GM21717 (cell line): Measurements from ENCODE around the gene DAPK2.
A peak's percentile ranks its signal among the peaks of the same experiment; 100 is the strongest.

ENCODE experiments used
- ATAC-seq: cut with Tn5 transposase; IDR thresholded peaks from one replicate; pipeline ENCODE4 v1.9.1; 2021; ENCODE audit warnings: mild to moderate bottlenecking, moderate library complexity; ENCODE audit not compliant: unreplicated experiment

Gene DAPK2

GRCh38 chr15:64024172-64025050 is 21.9 kb downstream of the DAPK2 start:
- ATAC-seq: no peak

GRCh38 chr15:64023220-64023619 is 23.1 kb downstream of the DAPK2 start:
- ATAC-seq: no peak

- ATAC-seq: no peak
Observed at GRCh38 chr15:64022571-64022970, 23.7 kb downstream of the DAPK2 start.

- ATAC-seq: no peak
Observed at GRCh38 chr15:64019764-64020163, 26.5 kb downstream of the DAPK2 start.

- ATAC-seq: no peak
Observed at GRCh38 chr15:64017591-64018163, 28.6 kb downstream of the DAPK2 start.

DNA sequence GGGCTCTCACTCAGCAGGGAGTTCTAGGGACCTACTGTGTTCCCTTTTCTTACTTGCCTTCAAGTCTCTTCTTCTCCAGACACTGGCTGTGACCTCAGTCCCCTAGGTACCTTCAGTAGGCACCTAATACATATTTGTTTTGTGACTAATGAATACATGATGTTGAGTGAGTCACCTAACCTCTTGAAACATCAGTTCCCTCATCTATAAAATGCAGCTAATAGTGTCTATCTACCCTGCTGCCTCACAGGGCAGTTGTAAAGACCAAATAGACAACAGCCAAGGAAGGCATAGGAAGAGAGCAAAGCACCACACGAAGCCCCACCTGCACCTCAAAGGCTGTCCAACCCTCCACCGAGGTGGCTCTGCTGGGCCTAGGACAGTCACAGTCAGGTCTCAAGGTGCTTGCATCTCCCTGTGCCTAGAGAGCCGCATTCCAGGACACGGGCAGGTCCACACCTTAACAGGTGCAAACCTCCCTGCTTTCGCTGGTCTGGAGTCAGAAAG is 29.1 kb downstream of the DAPK2 start:
- no peak for ATAC-seq

GRCh38 chr15:64016257-64016656 is 30.0 kb downstream of the DAPK2 start:
- no peak for ATAC-seq

DNA sequence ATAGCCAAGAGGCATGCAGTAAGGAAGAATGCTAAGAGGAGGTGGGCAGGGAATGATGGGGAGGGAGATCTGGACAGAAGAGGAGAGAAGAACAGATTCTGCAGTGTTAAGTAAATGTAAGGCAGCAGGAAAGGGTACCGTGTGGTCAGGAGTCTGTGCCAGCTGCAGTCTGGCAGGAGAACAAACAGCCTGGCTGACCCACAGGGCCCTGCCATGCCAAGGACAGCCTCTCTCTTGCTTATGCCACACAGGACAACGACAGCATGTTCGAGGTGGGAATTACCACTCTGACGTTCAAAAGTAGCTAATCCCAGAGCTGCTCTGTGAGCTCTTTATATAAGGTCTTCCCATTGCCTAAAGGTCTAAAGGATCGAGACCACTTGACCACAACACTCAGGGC is 31.3 kb downstream of the DAPK2 start:
- ATAC-seq: no peak

DNA sequence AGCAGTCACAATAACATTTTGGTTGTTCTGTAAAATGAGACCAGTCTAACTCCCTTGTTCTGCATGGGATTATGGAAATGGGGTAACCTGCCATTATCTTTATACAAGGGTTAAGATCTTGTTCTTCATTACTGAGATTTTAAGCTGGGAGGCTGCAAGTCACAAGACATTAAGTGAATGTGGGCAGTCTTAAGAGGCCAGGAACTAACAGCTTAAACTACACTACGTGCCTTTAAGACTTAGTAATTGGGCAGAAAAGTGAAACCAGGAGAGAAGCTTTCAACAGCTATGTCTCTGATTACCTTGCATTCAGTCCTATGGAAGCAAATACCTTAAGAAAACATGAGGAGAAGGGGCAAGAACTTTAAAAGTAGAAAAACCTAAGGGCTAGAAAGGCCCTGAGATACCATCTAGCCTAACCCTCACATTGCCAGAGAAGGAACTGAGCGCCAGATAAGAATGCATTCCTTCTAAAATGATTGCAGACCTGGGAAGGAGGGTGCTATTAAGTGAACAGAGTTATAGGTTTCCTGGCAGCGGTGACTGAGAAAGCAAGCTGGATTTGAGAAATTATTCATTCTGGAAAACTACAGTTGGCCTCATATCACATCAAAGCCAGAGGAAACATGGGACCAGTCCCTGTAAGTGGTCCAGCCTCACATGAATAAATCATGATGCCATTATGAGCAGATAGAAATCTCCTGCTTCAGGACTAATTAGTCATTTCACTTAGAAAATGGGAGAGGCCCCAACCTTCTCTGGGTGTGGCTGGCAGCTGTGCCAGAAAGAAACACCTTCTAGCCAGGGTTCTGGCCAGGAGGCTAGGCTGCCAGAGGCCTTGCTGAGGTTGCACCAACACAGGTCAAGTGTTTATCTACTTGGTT is 32.9 kb downstream of the DAPK2 start:
- no peak for ATAC-seq

DNA sequence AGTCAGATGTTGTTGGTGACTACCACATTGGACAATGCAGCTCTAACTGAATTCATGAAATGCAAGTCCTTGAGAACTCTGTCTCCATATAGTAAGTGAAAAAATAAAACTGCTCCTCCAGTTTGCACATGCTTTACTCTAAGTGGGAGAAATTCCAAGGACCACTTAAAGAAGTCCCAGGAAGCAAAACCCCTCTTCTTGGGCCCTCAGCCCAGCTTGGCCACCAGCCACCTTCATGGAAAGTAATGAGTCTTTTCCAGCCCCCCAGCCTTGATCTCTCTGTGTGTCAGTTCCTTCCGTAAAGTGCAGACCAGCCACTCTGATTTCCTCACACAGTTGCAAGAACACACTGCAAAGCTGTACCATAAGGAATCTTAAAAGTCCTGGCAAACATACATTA is 34.5 kb downstream of the DAPK2 start:
- ATAC-seq: no peak

DNA sequence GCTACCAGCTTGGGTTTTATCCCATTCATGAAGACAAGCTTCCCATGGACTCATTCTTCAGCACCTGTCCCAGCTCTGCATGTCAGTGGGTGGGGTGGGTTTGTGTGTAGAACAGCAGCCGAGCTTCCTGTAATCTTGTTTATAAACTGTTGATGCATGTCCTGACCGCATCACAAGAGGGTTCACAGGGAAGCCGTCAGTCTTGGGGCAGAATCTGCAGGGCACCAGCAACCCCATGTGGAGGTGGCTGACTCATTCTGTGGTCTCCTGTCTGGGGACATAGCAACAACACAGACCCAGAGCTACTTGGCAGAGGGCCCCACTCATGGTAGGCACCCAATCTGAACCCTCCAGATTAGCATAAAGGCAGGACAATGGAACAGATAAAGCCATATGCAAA is 35.6 kb downstream of the DAPK2 start:
- ATAC-seq: peak; percentile 74

GRCh38 chr15:64009798-64010261 is 36.5 kb downstream of the DAPK2 start:
- peak; percentile 39 for ATAC-seq

- ATAC-seq: no peak
Observed at GRCh38 chr15:64009241-64009640, 37.0 kb downstream of the DAPK2 start.

GRCh38 chr15:64008177-64008576 is 38.1 kb downstream of the DAPK2 start:
- ATAC-seq: no peak

DNA sequence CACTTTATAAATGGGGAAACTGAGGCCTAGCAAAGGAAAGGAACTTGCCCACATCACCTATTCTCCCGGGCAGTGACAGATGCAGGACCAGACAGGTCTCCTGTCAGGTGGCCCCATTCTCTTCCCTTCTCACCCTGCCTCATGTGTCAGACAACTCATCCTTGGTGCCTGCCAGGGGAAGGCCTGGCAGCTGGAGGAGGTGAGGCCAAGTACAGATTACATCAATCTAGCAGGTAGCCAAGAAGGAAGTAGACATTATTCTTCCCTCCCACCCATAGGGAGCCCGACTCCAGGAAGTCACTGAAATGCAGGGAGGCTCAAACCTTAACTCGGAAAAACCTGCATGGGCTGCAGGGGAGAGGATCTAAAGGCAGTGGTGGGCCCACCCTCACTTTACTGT is 39.6 kb downstream of the DAPK2 start:
- no peak for ATAC-seq

- ATAC-seq: no peak
Observed at GRCh38 chr15:64004587-64004986, 41.7 kb downstream of the DAPK2 start.

DNA sequence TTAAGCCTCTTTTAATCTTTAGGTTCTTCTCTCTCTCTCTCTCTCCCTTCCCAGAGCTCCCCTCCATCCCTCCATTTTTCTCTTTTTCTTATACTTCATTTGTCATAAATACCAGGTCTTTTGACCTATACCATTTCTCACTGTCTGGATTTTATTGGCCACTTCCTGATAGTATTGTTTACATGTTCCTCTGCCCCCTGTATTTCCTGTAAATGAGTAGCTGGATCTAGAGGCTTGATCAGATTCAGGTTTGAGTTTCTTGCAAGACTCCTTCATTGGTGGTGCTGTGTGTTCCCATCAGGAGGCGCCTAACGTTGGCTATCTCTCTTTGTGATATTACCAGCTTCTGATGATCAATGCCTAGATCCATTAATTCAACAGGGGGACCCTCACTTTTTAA is 42.2 kb downstream of the DAPK2 start:
- no peak for ATAC-seq

DNA sequence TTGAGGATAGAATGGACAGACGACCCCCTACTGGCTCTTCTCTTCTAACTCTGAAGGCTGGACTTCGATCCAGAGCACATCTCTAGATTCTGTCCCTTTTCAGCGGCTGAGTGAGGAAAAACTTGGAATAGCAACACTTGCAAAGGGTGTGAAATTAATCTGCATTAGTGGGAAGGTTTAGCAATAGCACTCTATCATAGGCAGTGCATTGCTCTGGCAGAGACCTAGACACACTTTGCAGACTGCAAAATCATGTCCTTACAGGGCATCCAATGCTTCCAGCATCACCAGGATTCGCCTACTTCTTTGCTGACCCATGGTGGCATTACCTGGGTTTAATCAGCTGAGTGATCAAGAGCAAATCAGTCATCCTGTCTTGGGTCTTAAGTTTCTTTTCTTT is 43.1 kb downstream of the DAPK2 start:
- ATAC-seq: no peak

DNA sequence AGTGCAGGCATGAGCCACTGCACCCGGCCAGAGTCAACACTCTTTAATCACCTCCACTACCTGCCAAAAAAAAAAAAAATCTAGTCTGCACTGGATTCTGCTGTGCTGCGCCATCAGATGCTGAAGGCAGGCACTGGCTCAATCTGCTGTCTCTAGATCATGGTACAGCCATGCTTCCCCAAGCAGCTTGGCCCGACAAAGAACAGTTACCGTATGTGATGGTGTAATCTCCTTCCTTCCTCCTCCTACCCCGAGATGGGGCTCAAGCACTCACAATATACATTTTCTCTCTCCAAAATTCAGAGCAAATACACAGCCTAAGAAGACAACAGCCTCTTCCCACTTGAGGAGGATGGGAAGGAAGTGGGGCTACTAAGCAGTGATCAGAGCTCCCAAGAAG is 45.1 kb downstream of the DAPK2 start:
- no peak for ATAC-seq

DNA sequence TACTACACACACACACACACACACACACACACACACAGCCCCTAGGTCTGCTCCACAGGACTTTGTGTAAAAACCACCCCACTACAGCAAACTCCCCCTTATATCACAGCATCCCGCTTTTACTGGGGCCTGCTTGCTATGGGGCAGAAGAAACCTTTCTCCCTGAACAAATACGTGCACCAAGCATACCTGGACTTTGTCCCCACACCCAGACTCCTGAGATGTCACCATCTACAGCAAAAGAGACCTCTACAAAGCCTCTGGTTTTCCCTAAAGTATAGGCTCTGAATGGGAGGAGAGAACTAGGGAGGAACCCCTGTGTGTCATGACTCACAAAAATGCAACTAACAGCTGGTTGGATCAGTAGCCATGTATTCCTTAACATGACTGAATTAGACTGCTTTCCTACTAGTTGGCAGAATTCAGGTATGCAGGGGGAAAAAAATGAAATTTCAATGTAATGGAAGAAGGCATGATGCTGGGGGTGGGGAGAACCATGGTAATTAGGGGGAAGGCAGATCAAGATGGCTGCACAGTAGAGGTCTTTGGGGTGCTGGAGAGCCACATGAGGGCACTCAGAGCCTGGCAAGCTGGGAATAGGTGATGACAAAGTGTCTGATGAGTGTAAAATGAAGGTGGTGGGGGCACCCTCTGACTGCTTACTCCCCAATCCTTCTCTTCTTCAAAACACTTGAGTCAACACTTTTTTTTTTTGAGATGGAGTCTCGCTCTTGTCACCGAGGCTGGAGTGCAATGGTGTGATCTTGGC is 45.9 kb downstream of the DAPK2 start:
- ATAC-seq: no peak

DNA sequence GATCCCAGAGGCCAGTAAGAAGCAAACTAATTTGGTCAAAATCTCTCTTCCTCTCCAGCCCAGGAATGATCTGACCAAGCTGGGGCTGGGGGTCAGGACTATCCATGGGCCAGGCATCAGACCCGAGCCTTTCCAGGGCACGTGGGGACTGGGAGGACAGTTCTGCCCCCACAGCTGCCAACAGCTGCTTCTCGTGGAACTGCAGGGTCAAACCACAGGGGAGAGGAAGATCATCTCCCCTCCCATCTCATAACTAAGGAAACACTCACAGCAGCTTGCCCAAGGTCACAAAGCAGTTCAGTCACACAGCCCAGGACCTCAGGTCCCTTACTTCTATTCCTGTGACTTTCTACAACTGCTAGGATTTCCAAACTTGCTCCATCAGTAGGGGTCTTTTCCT is 47.1 kb downstream of the DAPK2 start:
- no peak for ATAC-seq
